ENCODE results near the gene MAD2L2.

GRCh38 chr1:11704194-11704529, 23.2 kb upstream of the MAD2L2 start:
- TF ChIP-seq CTCF (IDR thresholded peaks at IDR 0.05; ENCODE audit: low read length), result no peak
- TF ChIP-seq EZH2 (optimal IDR thresholded peaks at IDR 0.05; ENCODE audit: low read depth, low read length), result no peak

Measured in MM.1S (cell line).